Fibroblast of the aortic adventitia (primary cell): ENCODE data around the gene SUZ12. TPM values are rescaled to one million over a fixed set of nuclear protein-coding genes. Genes with fewer than 3 reads are reported as not detected.
"Not testable (repeated sequence)": the region's sequence is repeated elsewhere in the genome, so short reads cannot be mapped to it uniquely, and the experiment has no call there.

Experiments
- DNase-seq: peaks from one replicate; pipeline ENCODE4 v3.0.0-alpha.2; 2010; ENCODE audit warnings: low read depth
- H3K4me3 ChIP-seq: 2 replicates; pipeline ENCODE4 v1.5.1; 2011; ENCODE audit warnings: low read depth, mild to moderate bottlenecking, control low read depth, low read length, moderate library complexity
- CTCF ChIP-seq: IDR thresholded peaks from 2 replicates; pipeline ENCODE4 v1.5.1; 2011; ENCODE audit warnings: mild to moderate bottlenecking, low read length, control low read depth, inconsistent platforms; ENCODE audit not compliant: insufficient read depth
- total RNA-seq: library from RNA; depleted of rRNA; stranded (reverse); fragments of >200 nt; gene quantifications from 2 replicates; pipeline ENCODE4 v1.2.3, GENCODE V29; 2012; ENCODE audit warnings: low replicate concordance

The SUZ12 gene
- total RNA-seq, 1 donor, result 36.2 TPM

DNA sequence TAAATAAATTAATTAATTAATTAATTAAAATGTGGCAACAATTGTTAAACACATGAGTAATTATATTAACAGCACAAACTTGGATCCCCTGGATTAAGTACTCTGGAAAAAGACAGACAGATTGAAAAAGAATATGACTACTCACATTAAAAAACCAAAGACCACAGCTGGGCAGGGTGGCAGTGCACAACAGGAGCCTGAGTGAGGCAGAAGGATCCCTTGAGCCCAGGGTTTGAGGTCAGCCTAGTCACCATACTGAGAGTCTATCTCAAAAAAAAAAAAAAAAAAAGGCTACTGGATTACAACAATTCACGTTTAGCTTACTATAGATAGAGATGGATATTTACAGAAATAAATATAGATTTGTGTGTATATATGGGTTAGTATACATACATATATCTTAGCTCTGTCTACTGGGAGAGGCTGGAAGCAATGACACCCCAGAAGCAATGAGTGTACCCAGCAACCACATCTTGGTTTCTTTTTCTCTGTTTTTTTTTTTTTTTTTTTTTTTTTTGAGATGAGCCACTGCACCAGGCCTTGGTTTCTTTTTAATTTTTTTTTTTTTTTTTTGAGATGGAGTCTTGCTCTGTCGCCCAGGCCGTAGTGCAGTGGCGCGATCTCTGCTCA is 10.6 kb upstream of the SUZ12 start:
- no peak for TF ChIP-seq CTCF
- H3K4me3 ChIP-seq, result no peak overlapping the region
- no peak for DNase-seq

DNA sequence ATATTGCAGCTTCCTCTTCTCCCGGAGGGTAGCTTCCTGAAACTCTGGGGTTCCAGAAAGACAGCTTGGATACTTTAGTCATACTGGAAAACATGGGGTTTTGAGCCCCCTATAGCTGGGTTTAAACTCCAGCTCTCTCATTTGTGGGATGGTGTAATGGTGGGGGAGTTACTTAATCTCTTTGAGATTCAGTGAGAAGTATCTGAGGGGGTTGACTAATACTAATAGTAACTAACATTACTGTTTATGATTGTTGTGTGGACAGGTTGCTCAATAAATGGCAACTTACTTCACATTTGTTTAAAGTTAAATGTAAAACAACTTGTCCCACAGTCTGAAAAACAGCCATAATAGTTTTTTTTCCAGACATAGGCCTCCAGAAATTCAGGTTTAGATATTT is 5.1 kb upstream of the SUZ12 start:
- TF ChIP-seq CTCF, result no peak
- no peak overlapping the region for H3K4me3 ChIP-seq
- DNase-seq, result no peak

DNA sequence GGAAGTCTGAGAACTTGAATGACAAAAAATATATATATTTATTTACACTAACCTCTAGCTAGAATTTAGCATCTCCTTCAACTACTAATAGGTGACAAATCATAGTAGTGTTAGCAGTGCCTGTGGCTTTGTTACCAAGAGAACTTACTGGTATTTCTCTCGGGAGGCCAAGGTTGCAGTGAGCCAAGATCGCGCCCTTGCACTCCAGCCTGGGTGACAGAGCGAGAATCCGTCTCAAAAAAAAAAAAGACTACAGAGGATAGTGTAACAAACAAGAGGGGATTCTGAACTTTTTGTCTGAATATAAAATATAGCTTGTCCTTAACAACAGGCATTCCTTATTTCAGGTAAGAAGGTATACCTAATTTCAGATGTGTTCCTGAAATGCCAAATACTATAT is 1.3 kb upstream of the SUZ12 start:
- no peak for DNase-seq
- H3K4me3 ChIP-seq, result no peak overlapping the region
- TF ChIP-seq CTCF, result no peak

GRCh38 chr17:31937926-31938641 is 1.3 kb downstream of the SUZ12 start:
- peak; percentile 12 for DNase-seq

GRCh38 chr17:31941916-31942315 is 5.1 kb downstream of the SUZ12 start:
- not testable (repeated sequence) for H3K4me3 ChIP-seq, DNase-seq

More at GRCh38 chr17:31937926-31938641, 1.3 kb downstream of the SUZ12 start:
- peak overlapping the region; percentile 71 for H3K4me3 ChIP-seq

DNA sequence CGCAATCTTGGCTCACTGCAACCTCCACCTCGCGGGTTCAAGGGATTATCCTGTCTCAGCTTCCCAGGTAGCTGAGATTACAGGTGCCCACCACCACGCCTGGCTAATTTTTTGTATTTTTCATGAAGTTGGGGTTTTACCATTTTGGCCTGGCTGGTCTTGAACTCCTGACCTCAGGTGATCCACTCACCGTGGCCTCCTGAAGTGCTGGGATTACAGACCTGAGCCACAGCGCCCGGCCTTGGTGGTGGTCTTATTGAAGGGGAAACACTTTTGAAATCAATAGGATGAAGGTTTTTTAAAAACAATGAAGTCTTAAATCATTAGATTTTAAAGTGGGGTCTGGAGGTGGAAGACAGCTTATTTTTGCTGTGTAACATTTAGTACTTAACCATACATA is 5.6 kb downstream of the SUZ12 start:
- not testable (repeated sequence) for H3K4me3 ChIP-seq, DNase-seq

GRCh38 chr17:31951953-31952352 is 15.1 kb downstream of the SUZ12 start:
- not testable (repeated sequence) for H3K4me3 ChIP-seq, DNase-seq

DNA sequence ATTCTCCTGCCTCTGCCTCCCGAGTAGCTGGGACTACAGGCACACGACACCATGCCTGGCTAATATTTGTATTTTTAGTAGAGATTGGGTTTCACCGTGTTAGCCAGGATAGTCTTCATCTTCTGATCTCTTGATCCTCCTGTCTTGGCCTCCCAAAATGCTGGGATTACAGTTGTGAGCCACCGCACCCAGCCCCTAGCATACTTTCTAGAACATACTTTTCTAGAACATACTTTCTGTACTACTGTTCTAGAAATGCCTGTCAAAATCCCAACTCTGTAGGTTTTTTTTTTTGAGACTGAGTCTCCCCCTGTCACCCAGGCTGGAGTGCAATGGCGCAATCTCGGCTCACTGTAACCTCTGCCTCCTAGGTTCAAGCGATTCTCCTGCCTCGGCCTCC is 27.3 kb downstream of the SUZ12 start:
- not testable (repeated sequence) for H3K4me3 ChIP-seq, DNase-seq

- no peak for DNase-seq
- no peak for TF ChIP-seq CTCF
- no peak overlapping the region for H3K4me3 ChIP-seq
These were observed 30.8 kb downstream of the SUZ12 start for GRCh38 chr17:31967648-31968047.

DNA sequence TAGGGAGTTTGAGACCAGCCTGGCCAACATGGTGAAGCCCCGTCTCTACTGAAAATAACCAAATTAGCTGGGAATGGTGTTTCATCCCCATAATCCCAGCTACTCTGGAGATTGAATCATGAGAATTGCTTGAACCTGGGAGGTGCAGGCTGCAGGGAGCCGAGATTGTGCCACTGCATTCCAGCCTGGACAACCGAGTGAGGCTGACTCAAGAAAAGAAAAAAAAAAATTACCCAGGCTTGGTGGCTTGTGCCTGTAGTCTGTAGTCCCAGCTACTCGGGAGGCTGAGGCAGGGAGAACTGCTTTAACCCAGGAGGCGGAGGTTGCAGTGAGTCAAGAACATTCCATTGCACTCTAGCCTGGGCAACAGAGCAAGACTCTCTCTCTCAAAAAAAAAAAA is 33.6 kb downstream of the SUZ12 start:
- not testable (repeated sequence) for H3K4me3 ChIP-seq, DNase-seq

DNA sequence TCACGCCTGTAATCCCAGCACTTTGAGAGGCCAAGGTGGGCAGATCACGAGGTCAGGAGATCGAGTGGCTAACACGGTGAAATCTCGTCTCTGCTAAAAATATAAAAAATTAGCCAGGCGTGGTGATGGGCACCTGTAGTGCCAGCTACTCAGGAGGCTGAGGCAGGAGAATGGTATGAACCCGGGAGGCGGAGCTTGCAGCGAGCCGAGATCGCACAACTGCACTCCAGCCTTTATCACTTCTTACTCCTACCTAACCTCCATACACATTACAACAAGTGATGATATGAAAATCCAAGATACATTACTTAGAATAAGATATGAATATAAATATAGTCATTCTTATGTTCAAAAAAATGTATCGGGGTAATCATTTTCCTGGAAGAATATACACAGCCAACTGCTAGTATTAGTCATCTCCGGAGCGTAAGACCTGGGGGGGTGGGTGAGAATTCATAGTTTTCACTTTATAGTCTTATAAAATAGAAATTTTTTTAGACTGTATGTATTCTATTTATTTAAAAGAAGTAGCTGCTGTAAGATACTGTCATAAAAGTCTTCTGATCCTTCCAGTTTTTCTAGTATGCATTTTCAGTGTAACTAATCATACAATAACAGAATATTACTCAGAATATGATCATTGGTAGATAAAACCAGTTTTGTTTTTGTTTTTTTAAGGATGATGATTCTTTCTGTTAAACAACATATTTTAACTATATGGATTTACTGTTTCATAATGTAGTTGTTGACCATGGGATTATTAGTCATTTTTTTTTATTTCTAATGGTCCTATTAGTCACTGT is 37.7 kb downstream of the SUZ12 start:
- peak; percentile 7 for DNase-seq
- not testable (repeated sequence) for H3K4me3 ChIP-seq

- not testable (repeated sequence) for DNase-seq, H3K4me3 ChIP-seq
These were observed 38.6 kb downstream of the SUZ12 start for GRCh38 chr17:31975391-31975790.

DNA sequence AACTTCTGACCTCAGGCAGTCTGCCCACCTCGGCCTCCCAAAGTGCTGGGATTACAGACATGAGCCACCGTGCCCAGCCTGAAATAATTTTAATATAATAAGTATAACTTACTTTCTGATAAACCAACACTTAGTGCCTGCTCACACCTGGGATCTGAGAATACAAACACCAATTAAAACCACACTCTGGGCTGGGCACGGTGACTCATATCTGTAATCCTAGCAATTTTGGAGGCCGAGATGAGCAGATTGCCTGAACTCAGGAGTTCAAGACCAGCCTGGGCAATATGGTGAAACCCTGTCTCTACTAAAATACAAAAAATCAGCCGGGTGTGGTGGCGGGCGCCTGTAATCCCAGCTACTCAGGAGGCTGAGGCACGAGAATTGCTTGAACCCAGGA is 55.0 kb downstream of the SUZ12 start:
- not testable (repeated sequence) for H3K4me3 ChIP-seq, DNase-seq
